Measurements from ENCODE around the gene ITGB5.
"Not testable (repeated sequence)": the region's sequence is repeated elsewhere in the genome, so short reads cannot be mapped to it uniquely, and the experiment has no call there.

The ITGB5 gene

GRCh38 chr3:124787476-124788195, 99.5 kb downstream of the ITGB5 start:
- peak; percentile 50 for DNase-seq

- DNase-seq, result peak; percentile 47
Observed at GRCh38 chr3:124786511-124787241, 100.5 kb downstream of the ITGB5 start.

- no peak for DNase-seq
Observed at GRCh38 chr3:124785973-124786372, 101.2 kb downstream of the ITGB5 start.

GRCh38 chr3:124784686-124785382, 102.3 kb downstream of the ITGB5 start:
- no peak for DNase-seq

GRCh38 chr3:124783696-124784095, 103.5 kb downstream of the ITGB5 start:
- no peak for DNase-seq

- DNase-seq, result not testable (repeated sequence)
Observed at GRCh38 chr3:124782377-124782712, 104.8 kb downstream of the ITGB5 start.

- DNase-seq, result no peak
Observed at GRCh38 chr3:124781476-124782376, 105.4 kb downstream of the ITGB5 start.

- DNase-seq, result no peak
Observed at GRCh38 chr3:124780761-124781475, 106.2 kb downstream of the ITGB5 start.

GRCh38 chr3:124780356-124780755, 106.8 kb downstream of the ITGB5 start:
- DNase-seq, result peak; percentile 97

GRCh38 chr3:124779751-124780191, 107.4 kb downstream of the ITGB5 start:
- no peak for DNase-seq

GRCh38 chr3:124779116-124779515, 108.0 kb downstream of the ITGB5 start:
- no peak for DNase-seq

GRCh38 chr3:124777762-124778470, 109.2 kb downstream of the ITGB5 start:
- no peak for DNase-seq

- DNase-seq, result no peak
Observed at GRCh38 chr3:124776856-124777255, 110.3 kb downstream of the ITGB5 start.

GRCh38 chr3:124775877-124776276, 111.3 kb downstream of the ITGB5 start:
- no peak for DNase-seq

GRCh38 chr3:124774841-124775402, 112.2 kb downstream of the ITGB5 start:
- no peak for DNase-seq

- DNase-seq, result peak; percentile 94
Observed at GRCh38 chr3:124774327-124774718, 112.8 kb downstream of the ITGB5 start.

- DNase-seq, result no peak
Observed at GRCh38 chr3:124773351-124774326, 113.5 kb downstream of the ITGB5 start.

GRCh38 chr3:124772081-124772831, 114.9 kb downstream of the ITGB5 start:
- DNase-seq, result peak; percentile 81

GRCh38 chr3:124771083-124771445, 116.1 kb downstream of the ITGB5 start:
- DNase-seq, result no peak
